ENCODE results near the gene TCP11L2.
"Not testable (repeated sequence)": the region's sequence is repeated elsewhere in the genome, so short reads cannot be mapped to it uniquely, and the experiment has no call there.

Gene TCP11L2

DNA sequence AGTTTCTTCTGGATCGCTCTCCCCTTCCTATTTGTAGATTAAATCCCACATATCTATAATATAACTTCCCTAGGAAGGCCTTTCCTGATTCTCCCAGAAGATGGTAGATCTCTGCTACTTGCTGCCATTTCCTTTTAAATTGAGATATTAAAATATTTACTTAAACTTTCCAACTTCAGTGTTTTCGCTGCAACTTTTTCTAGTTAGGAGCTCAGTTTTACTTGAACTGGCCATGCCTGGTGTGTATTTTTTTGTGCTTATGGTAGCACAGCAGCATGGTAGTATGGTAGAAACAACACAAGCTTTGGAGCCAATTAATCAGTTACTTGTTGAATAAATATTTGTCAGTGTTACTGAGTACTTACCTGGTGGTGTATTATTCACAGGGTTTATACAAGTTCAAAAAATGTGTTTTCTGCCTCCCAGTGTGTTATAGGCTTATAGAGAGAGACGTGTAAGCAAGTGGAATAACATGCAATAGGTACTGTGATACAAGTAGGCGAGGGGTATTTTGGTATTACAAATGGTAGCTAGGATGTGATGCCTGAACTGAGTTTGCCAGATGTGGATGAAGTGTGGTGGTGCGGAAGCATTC lies 58.0 kb downstream of the TCP11L2 start:
- DNase-seq (ENCODE audit: low read depth in 2 of 2) = no peak
- no peak overlapping the region for H3K4me3 ChIP-seq (replicated peaks in 1 of 2; ENCODE audit: low read depth in 2 of 2, low read length in 2 of 2)
- TF ChIP-seq, protein P1, sequence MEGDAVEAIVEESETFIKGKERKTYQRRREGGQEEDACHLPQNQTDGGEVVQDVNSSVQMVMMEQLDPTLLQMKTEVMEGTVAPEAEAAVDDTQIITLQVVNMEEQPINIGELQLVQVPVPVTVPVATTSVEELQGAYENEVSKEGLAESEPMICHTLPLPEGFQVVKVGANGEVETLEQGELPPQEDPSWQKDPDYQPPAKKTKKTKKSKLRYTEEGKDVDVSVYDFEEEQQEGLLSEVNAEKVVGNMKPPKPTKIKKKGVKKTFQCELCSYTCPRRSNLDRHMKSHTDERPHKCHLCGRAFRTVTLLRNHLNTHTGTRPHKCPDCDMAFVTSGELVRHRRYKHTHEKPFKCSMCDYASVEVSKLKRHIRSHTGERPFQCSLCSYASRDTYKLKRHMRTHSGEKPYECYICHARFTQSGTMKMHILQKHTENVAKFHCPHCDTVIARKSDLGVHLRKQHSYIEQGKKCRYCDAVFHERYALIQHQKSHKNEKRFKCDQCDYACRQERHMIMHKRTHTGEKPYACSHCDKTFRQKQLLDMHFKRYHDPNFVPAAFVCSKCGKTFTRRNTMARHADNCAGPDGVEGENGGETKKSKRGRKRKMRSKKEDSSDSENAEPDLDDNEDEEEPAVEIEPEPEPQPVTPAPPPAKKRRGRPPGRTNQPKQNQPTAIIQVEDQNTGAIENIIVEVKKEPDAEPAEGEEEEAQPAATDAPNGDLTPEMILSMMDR (IDR thresholded peaks at IDR 0.05; ENCODE audit: low read depth, low read length) = no peak

DNA sequence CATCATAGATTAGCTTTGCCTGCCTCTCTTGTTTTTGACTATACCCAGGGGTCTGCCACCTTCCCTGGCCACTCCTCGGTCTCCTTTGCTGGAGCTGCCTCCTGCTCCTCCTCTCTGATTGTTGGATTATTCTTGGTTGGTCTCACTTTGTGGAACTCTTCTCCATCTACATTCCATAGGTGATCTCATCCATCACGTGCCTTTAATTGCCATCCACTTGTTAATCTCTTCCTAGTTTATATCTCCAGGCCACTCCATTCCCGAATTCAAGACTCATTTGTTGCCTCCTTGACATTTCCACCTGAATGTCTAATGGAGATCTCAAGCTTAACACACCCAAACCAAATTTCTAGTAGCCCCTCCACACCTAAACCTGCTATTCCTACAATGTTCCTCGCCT lies 60.4 kb downstream of the TCP11L2 start:
- DNase-seq (ENCODE audit: low read depth in 2 of 2) = no peak
- TF ChIP-seq, protein P1 (IDR thresholded peaks at IDR 0.05; ENCODE audit: low read depth, low read length) = no peak

DNA sequence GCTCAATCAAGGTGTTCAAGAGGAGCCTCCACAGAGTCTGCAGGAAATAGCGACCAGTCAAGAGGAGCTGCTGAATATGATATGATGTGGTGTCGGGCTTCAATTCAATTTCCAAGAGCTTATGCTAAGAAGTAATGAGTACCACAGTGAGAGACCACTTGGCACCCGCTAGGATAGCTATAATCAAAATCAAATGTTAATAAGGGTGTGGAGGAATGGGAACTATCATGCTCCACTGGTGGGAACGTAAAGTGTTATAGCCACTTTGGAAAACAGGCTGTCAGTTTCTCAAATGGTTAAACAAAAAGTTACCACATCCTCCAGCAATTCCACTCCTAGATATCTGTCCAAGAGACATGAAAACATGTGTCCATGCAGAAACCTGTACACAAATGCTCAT lies 61.7 kb downstream of the TCP11L2 start:
- no peak for DNase-seq (ENCODE audit: low read depth in 2 of 2)
- TF ChIP-seq, protein P1 (IDR thresholded peaks at IDR 0.05; ENCODE audit: low read depth, low read length) = no peak
- no peak overlapping the region for H3K4me3 ChIP-seq (replicated peaks in 1 of 2; ENCODE audit: low read depth in 2 of 2, low read length in 2 of 2)

More for the DNA sequence above, 60.4 kb downstream of the TCP11L2 start:
- H3K4me3 ChIP-seq (replicated peaks in 1 of 2; ENCODE audit: low read depth in 2 of 2, low read length in 2 of 2) = no peak overlapping the region

DNA sequence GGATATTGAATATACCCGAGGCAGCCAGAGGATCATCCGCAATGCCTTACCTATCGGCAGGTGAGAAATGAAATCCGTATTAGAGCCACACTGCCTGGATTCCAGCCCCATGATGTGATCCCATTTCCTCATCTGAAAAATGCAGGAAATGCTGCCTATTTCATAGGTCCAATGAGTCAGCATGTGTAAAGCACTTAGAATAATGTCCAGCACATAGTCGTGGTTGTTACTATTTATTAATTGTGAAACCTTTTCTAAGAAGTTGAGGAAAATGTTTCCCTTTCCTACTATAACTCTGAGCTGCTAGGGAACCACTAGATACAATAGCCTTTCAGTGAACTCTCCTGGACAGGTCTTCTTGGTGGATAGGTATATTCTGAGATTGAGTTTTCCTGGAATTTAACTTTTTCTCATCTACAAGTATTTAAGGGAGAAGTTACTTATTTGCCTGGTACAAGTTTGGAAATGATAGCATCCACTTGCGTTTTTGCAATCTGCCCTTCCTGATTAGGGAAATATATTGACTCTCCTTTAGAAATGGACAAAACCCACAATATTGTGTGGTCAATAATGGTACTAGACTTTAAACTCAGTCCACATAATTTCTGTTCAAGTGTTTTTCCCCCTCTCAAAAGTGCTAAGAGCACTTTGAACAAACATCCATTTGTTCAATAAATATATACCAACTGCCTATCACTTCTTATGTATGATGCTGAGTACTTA lies 67.3 kb downstream of the TCP11L2 start:
- DNase-seq (ENCODE audit: low read depth in 2 of 2) = peak; percentile 78 to 90
- H3K4me3 ChIP-seq (replicated peaks in 1 of 2; ENCODE audit: low read depth in 2 of 2, low read length in 2 of 2) = no peak overlapping the region
- TF ChIP-seq, protein P1 (IDR thresholded peaks at IDR 0.05; ENCODE audit: low read depth, low read length) = no peak

DNA sequence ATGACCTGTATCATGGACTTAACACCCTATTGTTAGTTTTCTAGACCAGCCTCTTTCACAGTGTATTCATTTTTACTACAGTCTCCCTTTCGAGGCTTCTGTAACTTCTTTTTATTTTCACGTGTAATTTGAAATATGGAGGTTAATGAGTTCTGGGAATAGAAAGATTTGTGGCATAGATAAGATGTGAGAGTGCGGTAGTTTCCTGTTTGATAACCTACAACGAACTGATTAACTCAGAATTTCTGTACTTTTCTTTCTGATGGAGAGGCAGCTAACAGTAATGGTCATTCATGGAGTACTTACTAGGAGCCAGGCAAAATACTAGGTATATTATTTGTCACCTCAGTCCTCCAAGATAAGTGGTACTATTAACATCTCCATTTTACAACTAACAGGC lies 76.3 kb downstream of the TCP11L2 start:
- no peak for DNase-seq (ENCODE audit: low read depth in 2 of 2)
- TF ChIP-seq, protein P1 (IDR thresholded peaks at IDR 0.05; ENCODE audit: low read depth, low read length) = no peak
- no peak overlapping the region for H3K4me3 ChIP-seq (replicated peaks in 1 of 2; ENCODE audit: low read depth in 2 of 2, low read length in 2 of 2)

DNA sequence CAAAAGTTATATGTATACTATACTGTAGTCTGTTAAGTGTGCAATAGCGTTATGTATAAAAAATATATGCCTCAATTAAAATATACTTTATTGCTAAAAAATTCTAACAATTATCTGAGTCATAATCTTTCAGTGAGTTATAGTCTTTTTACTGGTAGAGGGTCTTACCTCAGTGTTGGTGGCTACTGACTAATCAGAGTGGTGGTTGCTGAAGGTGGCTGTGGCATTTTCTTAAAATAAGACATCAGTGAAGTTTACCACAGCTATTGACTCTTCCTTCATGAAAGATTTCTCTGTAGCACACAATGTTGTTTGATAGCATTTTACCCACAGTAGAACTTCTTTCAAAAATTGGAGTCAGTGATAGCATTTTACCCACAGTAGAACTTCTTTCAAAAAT lies 78.4 kb downstream of the TCP11L2 start:
- DNase-seq (ENCODE audit: low read depth in 2 of 2) = no peak
- H3K4me3 ChIP-seq (replicated peaks in 1 of 2; ENCODE audit: low read depth in 2 of 2, low read length in 2 of 2) = no peak overlapping the region
- TF ChIP-seq, protein P1 (IDR thresholded peaks at IDR 0.05; ENCODE audit: low read depth, low read length) = no peak

DNA sequence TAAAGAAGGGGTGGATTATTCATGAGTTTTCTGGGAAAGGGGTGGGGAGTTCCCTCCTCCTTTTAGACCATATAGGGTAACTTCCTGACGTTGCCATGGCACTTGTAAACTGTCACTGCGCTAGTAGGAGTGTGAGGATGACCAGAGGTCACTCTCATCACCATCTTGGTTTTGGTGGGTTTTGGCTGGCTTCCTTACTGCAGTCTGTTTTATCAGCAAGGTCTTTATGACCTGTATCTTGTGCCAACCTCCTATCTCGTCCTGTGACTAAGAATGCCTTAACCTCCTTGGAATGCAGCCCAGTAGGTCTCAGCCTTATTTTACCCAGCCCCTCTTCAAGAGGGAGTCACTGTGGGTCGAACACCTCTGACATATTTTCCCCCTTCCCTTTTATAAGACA lies 79.3 kb downstream of the TCP11L2 start:
- not testable (repeated sequence) for DNase-seq (ENCODE audit: low read depth in 2 of 2)

More for the DNA sequence above, 79.3 kb downstream of the TCP11L2 start:
- H3K4me3 ChIP-seq (replicated peaks in 1 of 2; ENCODE audit: low read depth in 2 of 2, low read length in 2 of 2) = not testable (repeated sequence)
